ENCODE measurements around the gene LRRC73.

GRCh38 chr6:43468240-43468639, 41.9 kb downstream of the LRRC73 start:
- no peak for TF ChIP-seq CTCF (IDR thresholded peaks at IDR 0.05; ENCODE audit: low read length)
- TF ChIP-seq EZH2phosphoT487 (IDR thresholded peaks at IDR 0.05; ENCODE audit: low read length) = no peak

Data from MM.1S (cell line).